Ovary (tissue), 3 donors: ENCODE data around the gene GAK.

Experiments
- EP300 ChIP-seq: sonication (generic); formaldehyde crosslinking; IDR thresholded peaks from one replicate; pipeline ENCODE4 v1.6.1; 2017; ENCODE audit warnings: antibody characterized with exemption
- POLR2A ChIP-seq: fragments of 450-650 bp; IDR thresholded peaks from one replicate; pipeline ENCODE4 v1.6.1; 2017; ENCODE audit warnings: antibody characterized with exemption, mild to moderate bottlenecking, moderate library complexity
- TF ChIP-seq, protein P1 (sequence below), 3 donors: fragments of 450-650 bp in 2 of 3; fragments of 200-600 bp in 1 of 3; IDR thresholded peaks; one replicate each; pipeline versions ENCODE4 v1.5.1 to v1.8.0; 2016 to 2022; ENCODE audit warnings: antibody characterized with exemption in 3 of 3, mild to moderate bottlenecking in 1 of 3
- donor health status: DM: no; HTN: no; CAD: no.

DNA sequence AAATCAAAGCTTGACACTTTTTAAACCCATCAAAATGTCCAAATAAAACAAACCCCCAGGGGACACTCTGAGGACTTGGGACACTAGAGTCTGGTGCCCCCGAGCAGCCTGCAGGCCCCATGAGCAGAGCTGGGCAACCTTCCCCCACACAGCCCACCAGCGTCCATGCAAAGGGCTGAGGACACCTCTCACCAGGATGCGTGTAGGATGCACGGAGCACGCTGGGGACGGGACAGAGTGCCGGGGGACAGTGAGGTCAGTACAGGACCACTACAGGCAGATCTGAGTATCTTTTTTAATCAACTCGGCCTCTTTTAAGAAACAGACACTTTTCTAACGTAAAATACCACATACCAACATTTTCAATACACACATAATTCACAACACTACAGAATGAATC is 6.9 kb downstream of the GAK start:
- TF ChIP-seq, protein P1, sequence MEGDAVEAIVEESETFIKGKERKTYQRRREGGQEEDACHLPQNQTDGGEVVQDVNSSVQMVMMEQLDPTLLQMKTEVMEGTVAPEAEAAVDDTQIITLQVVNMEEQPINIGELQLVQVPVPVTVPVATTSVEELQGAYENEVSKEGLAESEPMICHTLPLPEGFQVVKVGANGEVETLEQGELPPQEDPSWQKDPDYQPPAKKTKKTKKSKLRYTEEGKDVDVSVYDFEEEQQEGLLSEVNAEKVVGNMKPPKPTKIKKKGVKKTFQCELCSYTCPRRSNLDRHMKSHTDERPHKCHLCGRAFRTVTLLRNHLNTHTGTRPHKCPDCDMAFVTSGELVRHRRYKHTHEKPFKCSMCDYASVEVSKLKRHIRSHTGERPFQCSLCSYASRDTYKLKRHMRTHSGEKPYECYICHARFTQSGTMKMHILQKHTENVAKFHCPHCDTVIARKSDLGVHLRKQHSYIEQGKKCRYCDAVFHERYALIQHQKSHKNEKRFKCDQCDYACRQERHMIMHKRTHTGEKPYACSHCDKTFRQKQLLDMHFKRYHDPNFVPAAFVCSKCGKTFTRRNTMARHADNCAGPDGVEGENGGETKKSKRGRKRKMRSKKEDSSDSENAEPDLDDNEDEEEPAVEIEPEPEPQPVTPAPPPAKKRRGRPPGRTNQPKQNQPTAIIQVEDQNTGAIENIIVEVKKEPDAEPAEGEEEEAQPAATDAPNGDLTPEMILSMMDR (IDR thresholded peaks at IDR 0.05): no peak
- TF ChIP-seq POLR2A (no peak), EP300 (no peak)
